ENCODE measurements around the gene PIK3C2B.

- TF ChIP-seq CTCF (IDR thresholded peaks at IDR 0.05) = no peak
- TF ChIP-seq POLR2A (IDR thresholded peaks at IDR 0.05) = no peak
Measured at GRCh38 chr1:204507317-204508105, 12.9 kb upstream of the PIK3C2B start.

Measured in Peyer's patch (tissue), 4 donors.